Measurements from ENCODE around the gene COA6.

COA6 gene

DNA sequence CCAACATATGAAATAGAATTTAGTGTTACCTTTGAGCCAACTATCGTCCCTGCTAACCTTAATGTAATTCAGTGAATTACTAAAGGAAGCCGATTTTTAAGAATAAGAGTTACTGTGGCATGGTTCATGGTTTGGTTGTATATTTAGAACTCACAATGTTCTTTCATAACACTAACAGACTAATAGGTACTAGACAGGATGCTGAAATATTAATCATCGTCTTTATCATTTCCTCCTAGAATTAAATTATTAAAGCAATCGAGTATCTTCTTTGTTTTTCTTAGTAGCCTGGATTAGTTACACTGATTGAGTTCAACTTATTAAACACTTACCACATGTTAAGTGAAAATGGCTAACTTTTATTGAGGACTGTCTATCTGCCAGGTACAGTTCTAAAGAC, 58.0 kb downstream of the COA6 start:
- H3K9me3 ChIP-seq (ENCODE audit: control insufficient read depth in 5 of 5, low read length in 5 of 5), result no peaks in the 10 kb centered on the region
- H3K4me3 ChIP-seq (ENCODE audit: low read depth in 1 of 5, low read length in 5 of 5), result no peak overlapping the region
- peaks cover 14 to 56% (median 21%) of the 10 kb centered on the region in 5 donors for H3K36me3 ChIP-seq (ENCODE audit: control insufficient read depth in 5 of 5, insufficient read depth in 5 of 5, low read length in 5 of 5)

DNA sequence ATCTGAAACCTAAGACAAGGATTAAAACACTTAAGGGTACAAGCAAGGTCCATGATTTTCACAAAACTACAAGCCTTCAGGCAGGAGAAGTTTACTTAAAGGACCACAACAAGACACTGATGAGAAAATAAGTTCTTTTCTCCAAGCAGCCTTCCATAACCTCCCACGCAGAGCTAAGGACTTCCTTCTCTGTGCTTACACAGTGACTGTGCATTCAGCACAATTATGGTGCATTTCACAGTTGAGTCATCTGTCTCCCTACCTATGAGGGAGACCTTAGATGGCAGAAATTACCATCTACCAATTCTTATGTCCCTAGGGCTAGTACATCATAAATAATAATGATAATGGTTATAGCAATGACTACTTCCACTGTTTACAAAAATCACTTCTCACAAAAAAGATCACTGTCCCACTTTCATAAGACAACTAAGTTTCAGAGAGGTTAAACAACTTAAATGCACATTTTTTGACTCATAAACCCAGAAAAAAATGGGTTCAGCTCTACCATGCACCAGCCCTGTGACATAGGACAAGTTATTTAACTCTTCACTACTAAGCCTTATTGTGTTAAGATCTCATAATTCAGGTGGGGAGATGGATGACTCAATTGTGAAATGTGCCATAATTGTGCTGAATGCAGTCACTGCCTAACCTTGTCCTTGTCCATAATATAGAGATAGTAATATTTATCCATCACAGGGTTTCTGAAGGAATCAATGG, 60.5 kb downstream of the COA6 start:
- H3K36me3 ChIP-seq (ENCODE audit: control insufficient read depth in 5 of 5, insufficient read depth in 5 of 5, low read length in 5 of 5), result peaks cover 10 to 51% (median 20%) of the 10 kb centered on the region in 5 donors
- H3K9me3 ChIP-seq (ENCODE audit: control insufficient read depth in 5 of 5, low read length in 5 of 5), result no peaks in the 10 kb centered on the region
- H3K9ac ChIP-seq (ENCODE audit: low read length in 5 of 5), result no peak overlapping the region
- H3K4me1 ChIP-seq (ENCODE audit: control insufficient read depth in 5 of 5, insufficient read depth in 5 of 5, low read length in 5 of 5), result peaks cover 0 to 17% (median 8%) of the 10 kb centered on the region in 5 donors
- H3K27me3 ChIP-seq (ENCODE audit: control insufficient read depth in 5 of 5, insufficient read depth in 4 of 5, low read length in 5 of 5), result no peaks in the 10 kb centered on the region
- no peak overlapping the region for H3K4me3 ChIP-seq (ENCODE audit: low read depth in 1 of 5, low read length in 5 of 5)
- H3K27ac ChIP-seq (ENCODE audit: low read depth, low read length), result no peak overlapping the region

More for the DNA sequence above, 58.0 kb downstream of the COA6 start:
- Histone ChIP-seq H3K27me3 (ENCODE audit: control insufficient read depth in 5 of 5, insufficient read depth in 4 of 5, low read length in 5 of 5) (no peaks in the 10 kb centered on the region), H3K27ac (ENCODE audit: low read depth, low read length) (no peak overlapping the region), H3K4me1 (ENCODE audit: control insufficient read depth in 5 of 5, insufficient read depth in 5 of 5, low read length in 5 of 5) (peaks cover 0 to 17% (median 5%) of the 10 kb centered on the region in 5 donors), H3K9ac (ENCODE audit: low read length in 5 of 5) (no peak overlapping the region)
